ENCODE measurements around the gene ST6GALNAC6. TPM values are rescaled to one million over a fixed set of nuclear protein-coding genes. Genes with fewer than 3 reads are reported as not detected.

Gene ST6GALNAC6
- total and polyA plus RNA-seq, 5 donors from 2014 or later: 43.7 to 136 (median 48.6) TPM

DNA sequence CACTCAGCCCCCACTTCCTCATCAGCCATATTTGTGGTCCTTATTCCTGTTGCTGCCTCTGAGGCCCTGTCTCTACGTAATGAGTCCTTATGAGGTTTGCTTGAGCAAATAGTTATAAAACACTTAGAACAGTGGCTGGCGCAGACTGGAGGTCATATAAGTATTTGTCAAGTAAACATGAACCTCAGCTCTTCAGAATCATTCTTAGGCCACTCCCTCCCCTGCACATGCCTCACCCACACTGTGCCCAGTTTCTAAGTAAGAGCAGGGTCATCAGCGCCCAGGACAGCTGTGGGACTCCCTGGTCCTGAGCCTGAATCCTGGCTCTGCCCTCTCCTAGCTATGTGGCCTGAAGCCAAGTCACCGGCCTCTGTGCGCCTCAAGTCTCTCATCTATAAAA lies 13.5 kb upstream of the ST6GALNAC6 start:
- H3K4me1 ChIP-seq (ENCODE audit: control insufficient read depth, insufficient read depth, low read length, poor library complexity, severe bottlenecking): peaks cover 61% of the 10 kb centered on the region
- Mint-ChIP-seq H3K36me3 (peaks cover 21% of the 10 kb centered on the region), H3K4me1 (peaks cover 0 to 60% (median 30%) of the 10 kb centered on the region in 4 donors), H3K27ac (peak overlapping the region; percentile 20 to 90 (median 69)), H3K9me3 (no peaks in the 10 kb centered on the region), H3K27me3 (no peaks in the 10 kb centered on the region), H3K4me3 (peak overlapping the region in 2 of 4 donors; percentile 66 to 67)
- no peaks in the 10 kb centered on the region for H3K27me3 ChIP-seq (ENCODE audit: control insufficient read depth, insufficient read depth, low read length)
- DNase-seq (no peak), ATAC-seq (ENCODE audit: low read depth in 2 of 2) (no peak)
- peak overlapping the region; percentile 21 for H3K27ac ChIP-seq (ENCODE audit: insufficient read depth, low read length, poor library complexity, severe bottlenecking)
- H3K36me3 ChIP-seq (ENCODE audit: control insufficient read depth, insufficient read depth, low read length): peaks cover 7% of the 10 kb centered on the region
- no peaks in the 10 kb centered on the region for H3K9me3 ChIP-seq (ENCODE audit: control insufficient read depth in 2 of 2, low read length in 2 of 2)
- H3K4me3 ChIP-seq (ENCODE audit: low read depth, low read length): no peak overlapping the region

GRCh38 chr9:127912296-127912695 lies 12.9 kb upstream of the ST6GALNAC6 start:
- DNase-seq (no peak), ATAC-seq (ENCODE audit: low read depth in 2 of 2) (no peak)
- Mint-ChIP-seq H3K9me3 (no peaks in the 10 kb centered on the region), H3K27me3 (no peaks in the 10 kb centered on the region), H3K27ac (peak overlapping the region in 2 of 3 donors; percentile 20 to 94), H3K36me3 (peaks cover 21% of the 10 kb centered on the region), H3K4me1 (peaks cover 0 to 57% (median 27%) of the 10 kb centered on the region in 4 donors), H3K4me3 (peak overlapping the region in 1 of 4 donors; percentile 67)
- peaks cover 7% of the 10 kb centered on the region for H3K36me3 ChIP-seq (ENCODE audit: control insufficient read depth, insufficient read depth, low read length)
- no peaks in the 10 kb centered on the region for H3K27me3 ChIP-seq (ENCODE audit: control insufficient read depth, insufficient read depth, low read length)
- H3K9me3 ChIP-seq (ENCODE audit: control insufficient read depth in 2 of 2, low read length in 2 of 2): no peaks in the 10 kb centered on the region
- peak overlapping the region; percentile 73 for H3K27ac ChIP-seq (ENCODE audit: insufficient read depth, low read length, poor library complexity, severe bottlenecking)
- H3K4me3 ChIP-seq (ENCODE audit: low read depth, low read length): no peak overlapping the region
- peaks cover 58% of the 10 kb centered on the region for H3K4me1 ChIP-seq (ENCODE audit: control insufficient read depth, insufficient read depth, low read length, poor library complexity, severe bottlenecking)

DNA sequence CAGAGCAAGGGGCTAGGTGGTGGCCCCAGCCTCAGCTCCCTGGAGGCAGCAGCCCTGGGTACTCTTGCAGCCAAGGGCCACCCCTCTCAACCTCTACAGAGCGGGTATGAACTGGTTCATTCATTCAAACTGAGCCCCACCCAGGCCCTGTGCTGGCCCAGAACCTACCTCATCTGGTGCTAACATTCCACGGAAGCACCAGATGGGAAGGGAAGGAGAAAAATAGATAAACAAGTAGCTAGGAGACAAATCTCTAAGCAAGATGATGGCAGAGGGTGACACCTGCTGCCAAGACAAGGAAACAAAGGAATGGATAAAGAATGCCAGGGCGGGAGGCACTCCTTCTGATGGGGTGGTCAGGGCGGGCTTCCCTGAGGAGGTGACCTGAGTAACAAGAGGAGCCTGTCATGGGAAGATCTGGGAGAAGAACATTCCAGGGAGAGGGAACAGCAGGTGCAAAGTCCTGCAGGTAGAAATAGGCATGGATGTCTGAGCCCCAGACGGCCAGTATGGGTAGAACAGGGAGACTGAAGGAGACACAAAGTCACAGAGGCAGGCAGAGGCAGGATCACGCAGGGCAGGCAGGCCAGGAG lies 11.3 kb upstream of the ST6GALNAC6 start:
- no peak overlapping the region for H3K4me3 ChIP-seq (ENCODE audit: low read depth, low read length)
- H3K36me3 Mint-ChIP-seq: peaks cover 21% of the 10 kb centered on the region

GRCh38 chr9:127909839-127910273 lies 10.5 kb upstream of the ST6GALNAC6 start:
- DNase-seq (no peak), ATAC-seq (ENCODE audit: low read depth in 2 of 2) (no peak)
- Histone ChIP-seq H3K9me3 (ENCODE audit: control insufficient read depth in 2 of 2, low read length in 2 of 2) (no peaks in the 10 kb centered on the region), H3K27me3 (ENCODE audit: control insufficient read depth, insufficient read depth, low read length) (no peaks in the 10 kb centered on the region), H3K4me1 (ENCODE audit: control insufficient read depth, insufficient read depth, low read length, poor library complexity, severe bottlenecking) (peaks cover 61% of the 10 kb centered on the region), H3K4me3 (ENCODE audit: low read depth, low read length) (no peak overlapping the region), H3K36me3 (ENCODE audit: control insufficient read depth, insufficient read depth, low read length) (peaks cover 7% of the 10 kb centered on the region), H3K27ac (ENCODE audit: insufficient read depth, low read length, poor library complexity, severe bottlenecking) (peak overlapping the region; percentile 73)
- H3K27ac Mint-ChIP-seq: peak overlapping the region in 1 of 3 donors; percentile 71
- peaks cover 21% of the 10 kb centered on the region for H3K36me3 Mint-ChIP-seq
- H3K4me3 Mint-ChIP-seq: peak overlapping the region in 1 of 4 donors; percentile 32
- H3K4me1 Mint-ChIP-seq: peaks cover 4 to 65% (median 31%) of the 10 kb centered on the region in 4 donors
- no peaks in the 10 kb centered on the region for H3K27me3 Mint-ChIP-seq
- H3K9me3 Mint-ChIP-seq: no peaks in the 10 kb centered on the region

More for the DNA sequence above, 11.3 kb upstream of the ST6GALNAC6 start:
- H3K4me1 Mint-ChIP-seq: peaks cover 4 to 65% (median 28%) of the 10 kb centered on the region in 4 donors
- H3K27ac Mint-ChIP-seq: peak overlapping the region; percentile 94 to 98 (median 95)
- no peaks in the 10 kb centered on the region for H3K27me3 ChIP-seq (ENCODE audit: control insufficient read depth, insufficient read depth, low read length)
- no peaks in the 10 kb centered on the region for H3K27me3 Mint-ChIP-seq
- peak overlapping the region; percentile 36 to 91 (median 76) for H3K4me3 Mint-ChIP-seq
- peaks cover 61% of the 10 kb centered on the region for H3K4me1 ChIP-seq (ENCODE audit: control insufficient read depth, insufficient read depth, low read length, poor library complexity, severe bottlenecking)
- peaks cover 7% of the 10 kb centered on the region for H3K36me3 ChIP-seq (ENCODE audit: control insufficient read depth, insufficient read depth, low read length)
- no peaks in the 10 kb centered on the region for H3K9me3 ChIP-seq (ENCODE audit: control insufficient read depth in 2 of 2, low read length in 2 of 2)
- DNase-seq: peak in 1 of 3 donors; percentile 39
- ATAC-seq (ENCODE audit: low read depth in 2 of 2): no peak
- no peaks in the 10 kb centered on the region for H3K9me3 Mint-ChIP-seq
- H3K27ac ChIP-seq (ENCODE audit: insufficient read depth, low read length, poor library complexity, severe bottlenecking): peak overlapping the region; percentile 73

GRCh38 chr9:127908660-127908926 lies 9.2 kb upstream of the ST6GALNAC6 start:
- Mint-ChIP-seq H3K27me3 (no peaks in the 10 kb centered on the region), H3K27ac (peak overlapping the region in 2 of 3 donors; percentile 44 to 100), H3K9me3 (no peaks in the 10 kb centered on the region), H3K4me1 (peaks cover 4 to 67% (median 35%) of the 10 kb centered on the region in 4 donors), H3K36me3 (peaks cover 17% of the 10 kb centered on the region), H3K4me3 (no peak overlapping the region)
- Histone ChIP-seq H3K27me3 (ENCODE audit: control insufficient read depth, insufficient read depth, low read length) (no peaks in the 10 kb centered on the region), H3K4me1 (ENCODE audit: control insufficient read depth, insufficient read depth, low read length, poor library complexity, severe bottlenecking) (peaks cover 68% of the 10 kb centered on the region), H3K27ac (ENCODE audit: insufficient read depth, low read length, poor library complexity, severe bottlenecking) (peak overlapping the region; percentile 23), H3K4me3 (ENCODE audit: low read depth, low read length) (no peak overlapping the region), H3K9me3 (ENCODE audit: control insufficient read depth in 2 of 2, low read length in 2 of 2) (no peaks in the 10 kb centered on the region), H3K36me3 (ENCODE audit: control insufficient read depth, insufficient read depth, low read length) (peaks cover 3% of the 10 kb centered on the region)
- ATAC-seq (ENCODE audit: low read depth in 2 of 2) (no peak), DNase-seq (no peak)

GRCh38 chr9:127907867-127908659 lies 8.7 kb upstream of the ST6GALNAC6 start:
- Histone ChIP-seq H3K27ac (ENCODE audit: insufficient read depth, low read length, poor library complexity, severe bottlenecking) (peak overlapping the region; percentile 98), H3K9me3 (ENCODE audit: control insufficient read depth in 2 of 2, low read length in 2 of 2) (no peaks in the 10 kb centered on the region), H3K27me3 (ENCODE audit: control insufficient read depth, insufficient read depth, low read length) (no peaks in the 10 kb centered on the region), H3K4me1 (ENCODE audit: control insufficient read depth, insufficient read depth, low read length, poor library complexity, severe bottlenecking) (peaks cover 73% of the 10 kb centered on the region), H3K36me3 (ENCODE audit: control insufficient read depth, insufficient read depth, low read length) (peaks cover 3% of the 10 kb centered on the region), H3K4me3 (ENCODE audit: low read depth, low read length) (no peak overlapping the region)
- no peak for ATAC-seq (ENCODE audit: low read depth in 2 of 2)
- Mint-ChIP-seq H3K4me1 (peaks cover 4 to 70% (median 38%) of the 10 kb centered on the region in 4 donors), H3K27me3 (no peaks in the 10 kb centered on the region), H3K36me3 (peaks cover 16% of the 10 kb centered on the region), H3K9me3 (no peaks in the 10 kb centered on the region), H3K4me3 (no peak overlapping the region), H3K27ac (peak overlapping the region; percentile 84 to 100 (median 100))
- no peak for DNase-seq

DNA sequence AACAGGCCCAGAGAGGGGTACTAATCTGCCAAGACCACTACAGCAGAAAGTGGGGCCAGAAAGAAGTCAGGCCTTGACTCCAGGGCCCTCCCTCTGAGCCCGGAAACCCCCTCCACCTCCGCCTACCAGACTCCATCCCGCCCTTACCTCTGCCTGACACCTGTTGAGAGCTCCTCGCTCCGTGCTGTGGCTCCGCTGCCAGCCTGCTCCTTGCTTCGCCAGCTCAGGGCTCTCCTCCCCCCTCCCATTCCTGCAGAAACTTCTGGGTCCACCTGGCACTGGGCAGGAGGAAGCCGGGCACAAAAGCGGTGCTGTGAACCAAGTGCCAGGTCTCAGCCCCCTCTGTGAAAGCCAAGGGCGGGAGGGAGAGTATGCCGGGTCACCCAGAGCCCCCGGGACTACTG lies 6.4 kb upstream of the ST6GALNAC6 start:
- DNase-seq: peak; percentile 67 to 85 (median 74)
- peak; percentile 59 to 69 for ATAC-seq (ENCODE audit: low read depth in 2 of 2)
- no peaks in the 10 kb centered on the region for H3K9me3 Mint-ChIP-seq
- H3K4me3 Mint-ChIP-seq: peak overlapping the region; percentile 89 to 97 (median 95)
- no peaks in the 10 kb centered on the region for H3K27me3 Mint-ChIP-seq
- H3K27me3 ChIP-seq (ENCODE audit: control insufficient read depth, insufficient read depth, low read length): no peaks in the 10 kb centered on the region
- no peaks in the 10 kb centered on the region for H3K36me3 ChIP-seq (ENCODE audit: control insufficient read depth, insufficient read depth, low read length)
- peak overlapping the region; percentile 100 for H3K27ac Mint-ChIP-seq
- peaks cover 1% of the 10 kb centered on the region for H3K36me3 Mint-ChIP-seq
- peaks cover 4 to 69% (median 31%) of the 10 kb centered on the region in 4 donors for H3K4me1 Mint-ChIP-seq
- H3K4me3 ChIP-seq (ENCODE audit: low read depth, low read length): peak overlapping the region; percentile 89
- H3K4me1 ChIP-seq (ENCODE audit: control insufficient read depth, insufficient read depth, low read length, poor library complexity, severe bottlenecking): peaks cover 68% of the 10 kb centered on the region
- no peaks in the 10 kb centered on the region for H3K9me3 ChIP-seq (ENCODE audit: control insufficient read depth in 2 of 2, low read length in 2 of 2)
- H3K27ac ChIP-seq (ENCODE audit: insufficient read depth, low read length, poor library complexity, severe bottlenecking): peak overlapping the region; percentile 98
